Neural crest cell (in vitro differentiated cells): ENCODE data around the gene C4orf50. TPM values are rescaled to one million over a fixed set of nuclear protein-coding genes. Genes with fewer than 3 reads are reported as not detected.

Experiments
- DNase-seq: peaks from one replicate; pipeline ENCODE4 v3.0.0; 2021; ENCODE audit warnings: low read depth, mixed read lengths, low spot score
- H3K27ac Mint-ChIP-seq: one replicate; pipeline ENCODE4 v1.8.0; 2021; ENCODE audit warnings: mild to moderate bottlenecking, mixed read lengths; ENCODE audit not compliant: unreplicated experiment
- H3K27me3 Mint-ChIP-seq: 2 replicates; pipeline ENCODE4 v1.8.0; 2021; ENCODE audit warnings: low read depth, mild to moderate bottlenecking, mixed read lengths
- H3K36me3 Mint-ChIP-seq: 2 replicates; pipeline ENCODE4 v1.8.0; 2021; ENCODE audit warnings: low read depth, mild to moderate bottlenecking, mixed read lengths
- H3K4me1 Mint-ChIP-seq: 2 replicates; pipeline ENCODE4 v1.8.0; 2021; ENCODE audit warnings: mixed read lengths
- H3K4me3 Mint-ChIP-seq: one replicate; pipeline ENCODE4 v1.8.0; 2021; ENCODE audit warnings: mild to moderate bottlenecking, mixed read lengths
- H3K9me3 Mint-ChIP-seq: 2 replicates; pipeline ENCODE4 v1.8.0; 2021; ENCODE audit warnings: mixed read lengths
- CTCF ChIP-seq: fragments of 200-600 bp; sonication (generic); conservative IDR thresholded peaks from 2 replicates; pipeline ENCODE4 v1.5.0; 2021; ENCODE audit warnings: antibody characterized with exemption, mild to moderate bottlenecking
- total RNA-seq: library from RNA; stranded (reverse); gene quantifications from 2 replicates; pipeline ENCODE4 v1.2.1, GENCODE V29; 2021

The C4orf50 gene
- total RNA-seq, 1 donor from 2014 or later: 0.02 TPM

- Mint-ChIP-seq H3K27me3 (peaks cover 13% of the 10 kb centered on the region), H3K4me3 (no peak overlapping the region), H3K9me3 (no peaks in the 10 kb centered on the region), H3K27ac (no peak overlapping the region), H3K4me1 (peaks cover 37% of the 10 kb centered on the region), H3K36me3 (no peaks in the 10 kb centered on the region)
- no peak for DNase-seq
- TF ChIP-seq CTCF: no peak
Observed at GRCh38 chr4:5926598-5926997, 91.6 kb downstream of the C4orf50 start.

GRCh38 chr4:5925419-5926200 lies 92.6 kb downstream of the C4orf50 start:
- TF ChIP-seq CTCF: no peak
- H3K27ac Mint-ChIP-seq: no peak overlapping the region
- peaks cover 33% of the 10 kb centered on the region for H3K4me1 Mint-ChIP-seq
- peaks cover 15% of the 10 kb centered on the region for H3K27me3 Mint-ChIP-seq
- no peaks in the 10 kb centered on the region for H3K36me3 Mint-ChIP-seq
- H3K4me3 Mint-ChIP-seq: no peak overlapping the region
- no peak for DNase-seq
- no peaks in the 10 kb centered on the region for H3K9me3 Mint-ChIP-seq

GRCh38 chr4:5924461-5925125 lies 93.6 kb downstream of the C4orf50 start:
- peaks cover 17% of the 10 kb centered on the region for H3K27me3 Mint-ChIP-seq
- no peaks in the 10 kb centered on the region for H3K36me3 Mint-ChIP-seq
- H3K4me1 Mint-ChIP-seq: peaks cover 27% of the 10 kb centered on the region
- no peak overlapping the region for H3K27ac Mint-ChIP-seq
- no peaks in the 10 kb centered on the region for H3K9me3 Mint-ChIP-seq
- no peak for DNase-seq
- no peak overlapping the region for H3K4me3 Mint-ChIP-seq
- no peak for TF ChIP-seq CTCF

GRCh38 chr4:5923376-5923775 lies 94.9 kb downstream of the C4orf50 start:
- H3K4me3 Mint-ChIP-seq: no peak overlapping the region

GRCh38 chr4:5922556-5922955 lies 95.7 kb downstream of the C4orf50 start:
- Mint-ChIP-seq H3K4me3 (no peak overlapping the region), H3K9me3 (no peaks in the 10 kb centered on the region), H3K36me3 (no peaks in the 10 kb centered on the region), H3K4me1 (peaks cover 26% of the 10 kb centered on the region), H3K27me3 (peaks cover 17% of the 10 kb centered on the region), H3K27ac (no peak overlapping the region)
- TF ChIP-seq CTCF: no peak
- DNase-seq: no peak

More at GRCh38 chr4:5923376-5923775, 94.9 kb downstream of the C4orf50 start:
- Mint-ChIP-seq H3K27me3 (peaks cover 17% of the 10 kb centered on the region), H3K27ac (no peak overlapping the region), H3K4me1 (peaks cover 27% of the 10 kb centered on the region), H3K9me3 (no peaks in the 10 kb centered on the region), H3K36me3 (no peaks in the 10 kb centered on the region)
- no peak for DNase-seq
- no peak for TF ChIP-seq CTCF
